ENCODE measurements around the gene NPLOC4.

DNA sequence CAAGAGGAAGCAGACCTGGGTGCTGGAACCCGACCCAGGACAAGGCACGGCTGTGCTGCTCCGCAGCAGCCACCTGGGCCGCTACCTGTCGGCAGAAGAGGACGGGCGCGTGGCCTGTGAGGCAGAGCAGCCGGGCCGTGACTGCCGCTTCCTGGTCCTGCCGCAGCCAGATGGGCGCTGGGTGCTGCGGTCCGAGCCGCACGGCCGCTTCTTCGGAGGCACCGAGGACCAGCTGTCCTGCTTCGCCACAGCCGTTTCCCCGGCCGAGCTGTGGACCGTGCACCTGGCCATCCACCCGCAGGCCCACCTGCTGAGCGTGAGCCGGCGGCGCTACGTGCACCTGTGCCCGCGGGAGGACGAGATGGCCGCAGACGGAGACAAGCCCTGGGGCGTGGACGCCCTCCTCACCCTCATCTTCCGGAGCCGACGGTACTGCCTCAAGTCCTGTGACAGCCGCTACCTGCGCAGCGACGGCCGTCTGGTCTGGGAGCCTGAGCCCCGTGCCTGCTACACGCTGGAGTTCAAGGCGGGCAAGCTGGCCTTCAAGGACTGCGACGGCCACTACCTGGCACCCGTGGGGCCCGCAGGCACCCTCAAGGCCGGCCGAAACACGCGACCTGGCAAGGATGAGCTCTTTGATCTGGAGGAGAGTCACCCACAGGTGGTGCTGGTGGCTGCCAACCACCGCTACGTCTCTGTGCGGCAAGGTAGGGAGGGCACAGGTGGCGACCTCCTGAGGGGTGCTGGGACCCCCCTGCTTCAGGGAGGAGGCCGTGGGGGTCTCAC is 108.1 kb downstream of the NPLOC4 start:
- TF ChIP-seq POLR2AphosphoS5 (IDR thresholded peaks at IDR 0.05) = no peak
- TF ChIP-seq, protein P1, sequence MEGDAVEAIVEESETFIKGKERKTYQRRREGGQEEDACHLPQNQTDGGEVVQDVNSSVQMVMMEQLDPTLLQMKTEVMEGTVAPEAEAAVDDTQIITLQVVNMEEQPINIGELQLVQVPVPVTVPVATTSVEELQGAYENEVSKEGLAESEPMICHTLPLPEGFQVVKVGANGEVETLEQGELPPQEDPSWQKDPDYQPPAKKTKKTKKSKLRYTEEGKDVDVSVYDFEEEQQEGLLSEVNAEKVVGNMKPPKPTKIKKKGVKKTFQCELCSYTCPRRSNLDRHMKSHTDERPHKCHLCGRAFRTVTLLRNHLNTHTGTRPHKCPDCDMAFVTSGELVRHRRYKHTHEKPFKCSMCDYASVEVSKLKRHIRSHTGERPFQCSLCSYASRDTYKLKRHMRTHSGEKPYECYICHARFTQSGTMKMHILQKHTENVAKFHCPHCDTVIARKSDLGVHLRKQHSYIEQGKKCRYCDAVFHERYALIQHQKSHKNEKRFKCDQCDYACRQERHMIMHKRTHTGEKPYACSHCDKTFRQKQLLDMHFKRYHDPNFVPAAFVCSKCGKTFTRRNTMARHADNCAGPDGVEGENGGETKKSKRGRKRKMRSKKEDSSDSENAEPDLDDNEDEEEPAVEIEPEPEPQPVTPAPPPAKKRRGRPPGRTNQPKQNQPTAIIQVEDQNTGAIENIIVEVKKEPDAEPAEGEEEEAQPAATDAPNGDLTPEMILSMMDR (IDR thresholded peaks at IDR 0.05) = no peak
- TF ChIP-seq POLR2A (IDR thresholded peaks at IDR 0.05) = no peak
- TF ChIP-seq EP300 (IDR thresholded peaks at IDR 0.05) = no peak

Data from stomach (tissue), 4 donors.